Astrocyte (in vitro differentiated cells and primary cell): Measurements from ENCODE around the gene PRKG1. TPM values are rescaled to one million over a fixed set of nuclear protein-coding genes. Genes with fewer than 3 reads are reported as not detected.

Source experiments
- DNase-seq: peaks from one replicate; pipeline ENCODE4 v3.0.0-alpha.2; 2010; ENCODE audit warnings: low read depth
- FAIRE-seq: peaks from 2 replicates; lab custom pipeline; 2011; peaks lifted over from hg19 to GRCh38; lab: Jason Lieb, UNC
- H2AFZ ChIP-seq: 2 replicates; pipeline ENCODE4 v1.6.0; 2012; ENCODE audit warnings: low read depth, low read length, inconsistent platforms
- H3K27ac ChIP-seq: 2 replicates; pipeline ENCODE4 v1.5.1; 2011; ENCODE audit warnings: low read depth, low read length, inconsistent platforms
- H3K27me3 ChIP-seq: 2 replicates; pipeline ENCODE4 v1.6.0; 2011; ENCODE audit warnings: low read length, inconsistent platforms; ENCODE audit not compliant: insufficient read depth
- H3K36me3 ChIP-seq: 2 replicates; pipeline ENCODE4 v1.5.1; 2011; ENCODE audit warnings: low read length, inconsistent platforms; ENCODE audit not compliant: insufficient read depth
- H3K4me1 ChIP-seq: 2 replicates; pipeline ENCODE4 v1.5.1; 2011; ENCODE audit warnings: low read length, inconsistent platforms; ENCODE audit not compliant: insufficient read depth
- H3K4me2 ChIP-seq: 2 replicates; pipeline ENCODE4 v1.6.0; 2012; ENCODE audit warnings: low read length, inconsistent platforms
- H3K4me3 ChIP-seq: 2 replicates; pipeline ENCODE4 v1.5.1; 2011; ENCODE audit warnings: low read depth, mild to moderate bottlenecking, low read length, inconsistent platforms; ENCODE audit not compliant: insufficient read depth
- H3K79me2 ChIP-seq: 2 replicates; pipeline ENCODE4 v1.6.0; 2012; ENCODE audit warnings: mild to moderate bottlenecking, low read length, inconsistent platforms; ENCODE audit not compliant: insufficient read depth
- H3K9ac ChIP-seq: 2 replicates; pipeline ENCODE4 v1.6.0; 2012; ENCODE audit warnings: mild to moderate bottlenecking, low read length, inconsistent platforms
- H3K9me3 ChIP-seq: 2 replicates; pipeline ENCODE4 v1.5.1; 2012; ENCODE audit warnings: low read depth, mild to moderate bottlenecking, low read length, inconsistent platforms; ENCODE audit not compliant: insufficient read depth
- H4K20me1 ChIP-seq: 2 replicates; pipeline ENCODE4 v1.6.0; 2012; ENCODE audit warnings: low read length, inconsistent platforms; ENCODE audit not compliant: insufficient read depth
- H3K27ac Mint-ChIP-seq: one replicate; pipeline ENCODE4 v1.8.0; 2021; ENCODE audit warnings: mild to moderate bottlenecking, mixed read lengths; ENCODE audit not compliant: unreplicated experiment
- H3K27me3 Mint-ChIP-seq: one replicate; pipeline ENCODE4 v1.8.0; 2021; ENCODE audit warnings: low read depth, mixed read lengths; ENCODE audit not compliant: unreplicated experiment
- H3K36me3 Mint-ChIP-seq: one replicate; pipeline ENCODE4 v1.8.0; 2021; ENCODE audit warnings: low read depth, mixed read lengths; ENCODE audit not compliant: unreplicated experiment
- H3K4me1 Mint-ChIP-seq: one replicate; pipeline ENCODE4 v1.8.0; 2021; ENCODE audit warnings: low read depth, mixed read lengths; ENCODE audit not compliant: unreplicated experiment
- H3K4me3 Mint-ChIP-seq: one replicate; pipeline ENCODE4 v1.8.0; 2021; ENCODE audit warnings: mild to moderate bottlenecking, moderate library complexity, mixed read lengths; ENCODE audit not compliant: unreplicated experiment
- H3K9me3 Mint-ChIP-seq: one replicate; pipeline ENCODE4 v1.8.0; 2021; ENCODE audit warnings: mild to moderate bottlenecking, mixed read lengths; ENCODE audit not compliant: unreplicated experiment
- EZH2 ChIP-seq: IDR thresholded peaks from 2 replicates; pipeline ENCODE4 v1.6.1; 2012; ENCODE audit warnings: mild to moderate bottlenecking, low read length, inconsistent platforms; ENCODE audit not compliant: insufficient read depth
- total RNA-seq: library from RNA; stranded (reverse); gene quantifications from 2 replicates; pipeline ENCODE4 v1.2.1, GENCODE V29; 2021
- TF ChIP-seq, protein P1 (sequence below): IDR thresholded peaks from 2 replicates; pipeline ENCODE4 v1.5.1; 2011; ENCODE audit warnings: low read depth, mild to moderate bottlenecking, inconsistent platforms, low read length, moderate library complexity; ENCODE audit not compliant: insufficient read depth

Gene PRKG1
- total RNA-seq, 1 donor from 2014 or later = 3.1 TPM

DNA sequence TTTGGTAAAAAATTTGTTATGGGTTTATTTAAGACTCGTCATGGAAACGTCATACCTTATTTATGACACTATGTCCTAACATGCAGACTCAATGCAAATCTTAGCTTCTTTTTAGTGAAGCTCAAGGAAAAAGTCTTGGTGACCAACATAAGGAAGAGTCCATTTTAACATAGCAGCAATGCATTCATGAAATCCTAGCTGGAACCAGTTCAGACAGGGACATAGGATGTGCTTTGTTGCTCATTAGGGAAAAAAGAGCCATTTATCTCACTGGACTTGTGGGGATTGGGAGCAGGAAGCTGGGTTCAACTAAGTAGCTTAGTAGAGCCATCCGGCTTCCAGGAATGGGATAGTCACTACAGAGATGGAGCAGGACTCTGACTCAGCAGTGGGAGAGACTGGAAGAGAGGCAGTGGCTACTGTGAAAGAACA, 1139.0 kb downstream of the PRKG1 start:
- TF ChIP-seq EZH2 = no peak
- TF ChIP-seq, protein P1, sequence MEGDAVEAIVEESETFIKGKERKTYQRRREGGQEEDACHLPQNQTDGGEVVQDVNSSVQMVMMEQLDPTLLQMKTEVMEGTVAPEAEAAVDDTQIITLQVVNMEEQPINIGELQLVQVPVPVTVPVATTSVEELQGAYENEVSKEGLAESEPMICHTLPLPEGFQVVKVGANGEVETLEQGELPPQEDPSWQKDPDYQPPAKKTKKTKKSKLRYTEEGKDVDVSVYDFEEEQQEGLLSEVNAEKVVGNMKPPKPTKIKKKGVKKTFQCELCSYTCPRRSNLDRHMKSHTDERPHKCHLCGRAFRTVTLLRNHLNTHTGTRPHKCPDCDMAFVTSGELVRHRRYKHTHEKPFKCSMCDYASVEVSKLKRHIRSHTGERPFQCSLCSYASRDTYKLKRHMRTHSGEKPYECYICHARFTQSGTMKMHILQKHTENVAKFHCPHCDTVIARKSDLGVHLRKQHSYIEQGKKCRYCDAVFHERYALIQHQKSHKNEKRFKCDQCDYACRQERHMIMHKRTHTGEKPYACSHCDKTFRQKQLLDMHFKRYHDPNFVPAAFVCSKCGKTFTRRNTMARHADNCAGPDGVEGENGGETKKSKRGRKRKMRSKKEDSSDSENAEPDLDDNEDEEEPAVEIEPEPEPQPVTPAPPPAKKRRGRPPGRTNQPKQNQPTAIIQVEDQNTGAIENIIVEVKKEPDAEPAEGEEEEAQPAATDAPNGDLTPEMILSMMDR = no peak
- Histone ChIP-seq H3K9me3 (no peaks in the 10 kb centered on the region), H4K20me1 (no peaks in the 10 kb centered on the region), H3K4me1 (no peaks in the 10 kb centered on the region), H3K79me2 (no peaks in the 10 kb centered on the region), H3K4me2 (no peak overlapping the region), H3K9ac (no peak overlapping the region), H2AFZ (peak overlapping the region; percentile 46), H3K4me3 (no peak overlapping the region), H3K27me3 (no peaks in the 10 kb centered on the region), H3K36me3 (no peaks in the 10 kb centered on the region), H3K27ac (no peak overlapping the region)
- peak; percentile 27 for DNase-seq
- H3K36me3 Mint-ChIP-seq = no peaks in the 10 kb centered on the region
- peaks cover 9% of the 10 kb centered on the region for H3K4me1 Mint-ChIP-seq
- H3K9me3 Mint-ChIP-seq = no peaks in the 10 kb centered on the region
- H3K27me3 Mint-ChIP-seq = no peaks in the 10 kb centered on the region
- H3K4me3 Mint-ChIP-seq = no peak overlapping the region
- peak; percentile 73 for FAIRE-seq
- peak overlapping the region; percentile 37 for H3K27ac Mint-ChIP-seq

DNA sequence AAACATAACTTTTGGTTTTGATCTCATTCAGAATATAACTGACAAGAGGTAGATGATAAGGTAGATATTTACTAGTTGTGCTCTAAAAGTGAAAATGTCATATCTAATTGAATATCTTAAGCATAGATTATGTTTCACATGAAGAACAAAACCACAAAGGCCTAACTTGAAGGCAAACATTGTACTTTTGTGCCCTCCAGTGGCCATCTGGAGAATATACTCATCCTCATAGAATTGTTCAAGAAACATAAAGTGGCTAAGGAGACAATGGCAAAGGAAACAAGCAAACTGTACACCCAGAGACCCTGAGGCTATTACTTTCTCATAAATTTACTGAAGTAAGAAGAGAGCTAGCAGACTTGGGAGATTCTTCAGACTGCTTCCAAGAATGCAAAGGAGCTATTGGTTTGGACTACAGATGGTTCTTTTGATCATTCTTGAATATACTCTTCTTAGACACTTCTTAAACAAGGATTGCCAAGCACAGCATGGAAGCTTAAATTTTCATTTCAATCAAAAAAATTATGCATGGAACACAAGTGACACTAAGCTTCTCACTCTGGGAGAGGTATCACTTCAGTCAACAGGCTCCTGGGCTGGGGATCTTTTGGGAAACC, 1141.6 kb downstream of the PRKG1 start:
- H3K4me1 Mint-ChIP-seq = peaks cover 9% of the 10 kb centered on the region

DNA sequence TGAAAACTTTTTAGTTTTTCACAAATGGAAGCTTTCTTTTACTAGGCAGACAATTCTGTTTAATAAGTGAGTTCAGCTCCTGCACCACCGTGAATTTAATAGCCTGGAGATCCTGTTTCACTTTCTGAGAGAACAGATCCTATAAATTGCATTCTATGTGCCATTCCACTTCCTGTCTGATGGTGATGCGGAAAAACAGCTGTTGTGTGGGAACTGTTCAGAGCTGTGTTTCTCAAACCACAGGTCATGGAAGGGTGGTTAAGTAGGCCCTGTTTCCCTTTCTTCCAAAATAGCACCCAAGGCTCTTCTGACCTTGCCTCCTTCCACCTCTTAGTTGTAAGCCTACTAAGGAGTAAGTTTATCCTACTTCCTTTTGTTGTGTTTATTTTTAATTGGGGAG, 1142.6 kb downstream of the PRKG1 start:
- H3K27me3 ChIP-seq = no peaks in the 10 kb centered on the region
- DNase-seq = peak; percentile 41
- H3K4me1 Mint-ChIP-seq = peaks cover 9% of the 10 kb centered on the region
- peak overlapping the region; percentile 89 for H3K27ac Mint-ChIP-seq
- FAIRE-seq = no peak
- no peak overlapping the region for H3K9ac ChIP-seq
- H3K4me3 Mint-ChIP-seq = no peak overlapping the region
- H2AFZ ChIP-seq = no peak overlapping the region
- H3K36me3 ChIP-seq = no peaks in the 10 kb centered on the region
- no peaks in the 10 kb centered on the region for H3K9me3 Mint-ChIP-seq
- H3K9me3 ChIP-seq = no peaks in the 10 kb centered on the region
- no peak overlapping the region for H3K4me3 ChIP-seq
- H3K79me2 ChIP-seq = no peaks in the 10 kb centered on the region
- H3K27ac ChIP-seq = no peak overlapping the region
- TF ChIP-seq, protein P1 = no peak
- no peak for TF ChIP-seq EZH2
- H4K20me1 ChIP-seq = no peaks in the 10 kb centered on the region
- H3K4me2 ChIP-seq = no peak overlapping the region
- H3K36me3 Mint-ChIP-seq = no peaks in the 10 kb centered on the region
- H3K4me1 ChIP-seq = no peaks in the 10 kb centered on the region
- no peaks in the 10 kb centered on the region for H3K27me3 Mint-ChIP-seq

More for the DNA sequence above, 1141.6 kb downstream of the PRKG1 start:
- Histone ChIP-seq H3K36me3 (no peaks in the 10 kb centered on the region), H3K79me2 (no peaks in the 10 kb centered on the region), H3K9me3 (no peaks in the 10 kb centered on the region), H3K27me3 (no peaks in the 10 kb centered on the region), H3K4me1 (no peaks in the 10 kb centered on the region), H3K9ac (no peak overlapping the region), H3K4me3 (no peak overlapping the region), H3K27ac (no peak overlapping the region), H4K20me1 (no peaks in the 10 kb centered on the region), H2AFZ (no peak overlapping the region), H3K4me2 (no peak overlapping the region)
- Mint-ChIP-seq H3K4me3 (no peak overlapping the region), H3K27ac (peak overlapping the region; percentile 89), H3K9me3 (no peaks in the 10 kb centered on the region), H3K36me3 (no peaks in the 10 kb centered on the region), H3K27me3 (no peaks in the 10 kb centered on the region)
- peak; percentile 73 for FAIRE-seq
- TF ChIP-seq, protein P1 = peak; percentile 78
- no peak for TF ChIP-seq EZH2
- DNase-seq = peak; percentile 50
